Measurements from ENCODE around the gene CNOT9. TPM values are rescaled to one million over a fixed set of nuclear protein-coding genes. Genes with fewer than 3 reads are reported as not detected.

Gene CNOT9
- total and polyA plus RNA-seq, 2 of the 13 experiments (the other 11 are each of a cell fraction or from before 2014, with no cell fraction given), result 82.6 to 92.4 TPM

DNA sequence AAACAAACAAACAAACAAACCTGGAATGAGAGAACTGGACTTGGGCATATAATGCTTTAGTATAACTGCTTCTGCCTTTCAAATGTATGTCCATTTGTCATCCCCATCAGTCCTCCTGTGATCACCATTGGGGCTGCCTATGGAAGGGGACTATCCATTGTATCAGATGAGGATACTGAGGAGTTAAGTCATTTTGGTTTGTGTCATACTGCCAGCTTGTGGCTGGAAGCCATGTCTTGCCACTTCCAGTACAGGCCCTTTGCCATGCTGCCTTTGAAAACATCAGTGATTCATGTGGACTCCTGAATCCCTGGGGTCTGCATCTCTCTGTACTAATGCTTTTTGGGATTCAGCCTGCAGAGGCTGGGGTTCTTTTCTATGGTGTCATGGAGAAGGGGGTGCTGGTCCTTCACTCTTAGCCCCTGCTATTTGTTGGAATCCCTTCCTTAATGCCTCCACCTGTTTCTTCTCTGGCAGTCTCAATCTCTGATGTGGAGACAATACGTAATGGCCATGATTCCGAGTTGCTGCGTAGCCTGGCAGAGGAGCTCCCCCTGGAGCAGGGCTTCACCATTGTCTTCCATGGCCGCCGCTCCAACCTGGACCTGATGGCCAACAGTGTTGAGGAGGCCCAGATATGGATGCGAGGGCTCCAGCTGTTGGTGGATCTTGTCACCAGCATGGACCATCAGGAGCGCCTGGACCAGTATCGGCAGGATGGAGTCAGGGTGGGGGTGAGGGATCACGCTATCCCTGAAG is 49.6 kb downstream of the CNOT9 start (continued):
- TF ChIP-seq BHLHE40 (IDR thresholded peaks at IDR 0.05; ENCODE audit: low read length) (no peak), PAWR (CRISPR knock-in tag; IDR thresholded peaks at IDR 0.05; ENCODE audit: borderline replicate concordance) (no peak)
- TF ChIP-seq, protein P1, sequence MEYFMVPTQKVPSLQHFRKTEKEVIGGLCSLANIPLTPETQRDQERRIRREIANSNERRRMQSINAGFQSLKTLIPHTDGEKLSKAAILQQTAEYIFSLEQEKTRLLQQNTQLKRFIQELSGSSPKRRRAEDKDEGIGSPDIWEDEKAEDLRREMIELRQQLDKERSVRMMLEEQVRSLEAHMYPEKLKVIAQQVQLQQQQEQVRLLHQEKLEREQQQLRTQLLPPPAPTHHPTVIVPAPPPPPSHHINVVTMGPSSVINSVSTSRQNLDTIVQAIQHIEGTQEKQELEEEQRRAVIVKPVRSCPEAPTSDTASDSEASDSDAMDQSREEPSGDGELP (IDR thresholded peaks at IDR 0.05; ENCODE audit: borderline replicate concordance, low read depth), result no peak

DNA sequence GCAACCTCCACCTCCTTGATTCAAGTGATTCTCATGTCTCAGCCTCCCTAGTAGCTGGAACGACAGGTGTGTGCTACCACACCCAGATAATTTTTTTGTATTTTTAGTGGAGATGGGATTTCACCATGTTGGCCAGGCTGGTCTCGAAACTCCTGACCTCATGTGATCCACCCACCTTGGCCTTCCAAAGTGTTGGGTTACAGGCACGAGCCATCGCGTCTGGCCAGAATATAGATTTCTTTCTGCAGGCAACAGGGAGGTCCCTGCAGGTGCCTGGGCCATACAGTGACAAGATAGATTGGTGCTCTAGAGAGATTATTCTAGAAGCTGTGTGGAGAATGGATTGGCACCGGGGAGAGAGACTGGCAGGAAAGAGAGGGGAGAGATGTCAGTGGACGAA is 52.4 kb downstream of the CNOT9 start:
- no peak overlapping the region for H3K4me2 ChIP-seq (ENCODE audit: low read depth, low read length)
- no TSS peak for BruUV-seq (replicated peaks)
- H3K9ac ChIP-seq (ENCODE audit: insufficient read depth, low read depth, low read length), result no peak overlapping the region
- H3K4me1 ChIP-seq (ENCODE audit: insufficient read depth, low read length), result peaks cover 12% of the 10 kb centered on the region
- no peaks in the 10 kb centered on the region for H4K20me1 ChIP-seq (ENCODE audit: insufficient read depth, low read length)
- no peaks in the 10 kb centered on the region for H3K36me3 ChIP-seq (replicated peaks in 1 of 2; ENCODE audit: control insufficient read depth in 1 of 2, insufficient read depth in 2 of 2, low read length in 2 of 2)
- CTCF ChIA-PET (ENCODE audit: low intra/inter-chr PET ratio, low total read pairs), result no interaction called here
- DNase-seq (ENCODE audit: low spot score), result no peak
- H3K4me3 ChIP-seq (replicated peaks in 1 of 3; ENCODE audit: insufficient read depth in 1 of 3, low read depth in 2 of 3, low read length in 3 of 3), result no peak overlapping the region
- no peaks in the 10 kb centered on the region for H3K79me2 ChIP-seq (ENCODE audit: insufficient read depth, low read length)
- in situ Hi-C loops (cut with HindIII; ENCODE audit: extremely low pct_ligation_motif_present, low pct_unique_long_range_greater_than_20kb) (no loop called here), intact Hi-C loops (cut with micrococcal nuclease; ENCODE audit: unreplicated experiment) (no loop called here)
- FAIRE-seq, result no peak
- TF ChIP-seq, protein P2, sequence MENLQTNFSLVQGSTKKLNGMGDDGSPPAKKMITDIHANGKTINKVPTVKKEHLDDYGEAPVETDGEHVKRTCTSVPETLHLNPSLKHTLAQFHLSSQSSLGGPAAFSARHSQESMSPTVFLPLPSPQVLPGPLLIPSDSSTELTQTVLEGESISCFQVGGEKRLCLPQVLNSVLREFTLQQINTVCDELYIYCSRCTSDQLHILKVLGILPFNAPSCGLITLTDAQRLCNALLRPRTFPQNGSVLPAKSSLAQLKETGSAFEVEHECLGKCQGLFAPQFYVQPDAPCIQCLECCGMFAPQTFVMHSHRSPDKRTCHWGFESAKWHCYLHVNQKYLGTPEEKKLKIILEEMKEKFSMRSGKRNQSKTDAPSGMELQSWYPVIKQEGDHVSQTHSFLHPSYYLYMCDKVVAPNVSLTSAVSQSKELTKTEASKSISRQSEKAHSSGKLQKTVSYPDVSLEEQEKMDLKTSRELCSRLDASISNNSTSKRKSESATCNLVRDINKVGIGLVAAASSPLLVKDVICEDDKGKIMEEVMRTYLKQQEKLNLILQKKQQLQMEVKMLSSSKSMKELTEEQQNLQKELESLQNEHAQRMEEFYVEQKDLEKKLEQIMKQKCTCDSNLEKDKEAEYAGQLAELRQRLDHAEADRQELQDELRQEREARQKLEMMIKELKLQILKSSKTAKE (CRISPR knock-in tag; IDR thresholded peaks at IDR 0.05; ENCODE audit: borderline replicate concordance), result no peak
- TF ChIP-seq ZNF10 (CRISPR knock-in tag; IDR thresholded peaks at IDR 0.05; ENCODE audit: borderline replicate concordance, low read depth), result no peak
- TF ChIP-seq TARDBP (CRISPR knock-in tag; IDR thresholded peaks at IDR 0.05), result no peak
- TF ChIP-seq, protein P3, sequence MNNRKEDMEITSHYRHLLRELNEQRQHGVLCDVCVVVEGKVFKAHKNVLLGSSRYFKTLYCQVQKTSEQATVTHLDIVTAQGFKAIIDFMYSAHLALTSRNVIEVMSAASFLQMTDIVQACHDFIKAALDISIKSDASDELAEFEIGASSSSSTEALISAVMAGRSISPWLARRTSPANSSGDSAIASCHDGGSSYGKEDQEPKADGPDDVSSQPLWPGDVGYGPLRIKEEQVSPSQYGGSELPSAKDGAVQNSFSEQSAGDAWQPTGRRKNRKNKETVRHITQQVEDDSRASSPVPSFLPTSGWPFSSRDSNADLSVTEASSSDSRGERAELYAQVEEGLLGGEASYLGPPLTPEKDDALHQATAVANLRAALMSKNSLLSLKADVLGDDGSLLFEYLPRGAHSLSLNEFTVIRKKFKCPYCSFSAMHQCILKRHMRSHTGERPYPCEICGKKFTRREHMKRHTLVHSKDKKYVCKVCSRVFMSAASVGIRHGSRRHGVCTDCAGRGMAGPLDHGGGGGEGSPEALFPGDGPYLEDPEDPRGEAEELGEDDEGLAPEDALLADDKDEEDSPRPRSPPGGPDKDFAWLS (CRISPR knock-in tag; IDR thresholded peaks at IDR 0.05; ENCODE audit: borderline replicate concordance), result no peak
- no peaks in the 10 kb centered on the region for H3K9me3 ChIP-seq (ENCODE audit: low read length)
- no peak overlapping the region for H2AFZ ChIP-seq (ENCODE audit: low read length)
- H3K27ac ChIP-seq (ENCODE audit: extremely low read length, insufficient read depth, low read length), result no peak overlapping the region
- WGBS (ENCODE audit: low lambda C conversion rate), result 42% methylated on average over 7 of the region's 7 CpGs
- POLR2A ChIA-PET, result no interaction called here
- 0 out of 5 replicates have a peak, but pooled peaks cover 0 to 3% of the 10 kb centered on the region in 2 experiments for H3K27me3 ChIP-seq (ENCODE audit: control insufficient read depth in 1 of 2, insufficient read depth in 2 of 2, low read length in 2 of 2)
- no peak for ATAC-seq

All from HepG2 (cell line).